Measurements from ENCODE around the gene MARCHF5. TPM values are rescaled to one million over a fixed set of nuclear protein-coding genes. Genes with fewer than 3 reads are reported as not detected.

MARCHF5 gene
- total and polyA plus RNA-seq, 2 of the 8 experiments (the other 6 are each of a cell fraction or from before 2014, with no cell fraction given), result 8.7 to 26.8 TPM

GRCh38 chr10:92356041-92356440, 65.1 kb downstream of the MARCHF5 start:
- H3K4me1 ChIP-seq (replicated peaks in 1 of 4; ENCODE audit: control insufficient read depth in 3 of 4, insufficient read depth in 4 of 4, low read length in 3 of 4), result peaks cover 4 to 11% (median 7%) of the 10 kb centered on the region in 4 experiments; a peak in 6 of 7 replicates
- no peak overlapping the region for H2BK15ac ChIP-seq (ENCODE audit: low read length)
- H3K4ac ChIP-seq (replicated peaks; ENCODE audit: insufficient read length, low read depth, low read length), result no peak overlapping the region
- no peak overlapping the region for H2BK20ac ChIP-seq (ENCODE audit: low read length)
- no peak overlapping the region for H3K9ac ChIP-seq (replicated peaks in 1 of 4; ENCODE audit: extremely low read depth in 1 of 4, low read depth in 3 of 4, low read length in 3 of 4)
- H3K4me3 ChIP-seq (ENCODE audit: extremely low read depth in 1 of 4, insufficient read depth in 2 of 4, low read depth in 3 of 4, low read length in 4 of 4), result no peak overlapping the region
- DNase-seq (ENCODE audit: low read depth in 1 of 2, low spot score in 2 of 2), result no peak
- no peak overlapping the region for H4K8ac ChIP-seq (ENCODE audit: extremely low read depth, insufficient read depth, low read length)
- no peak overlapping the region for H3K27ac ChIP-seq (ENCODE audit: low read depth, low read length)
- H2AK5ac ChIP-seq (ENCODE audit: low read depth, low read length), result no peak overlapping the region
- no peak overlapping the region for H3K4me2 ChIP-seq (ENCODE audit: insufficient read depth in 1 of 2, low read depth in 2 of 2, low read length in 2 of 2)
- WGBS, 2 experiments (ENCODE audit: extremely low coverage in 1 of 2, insufficient coverage in 1 of 2, insufficient read length in 1 of 2, insufficient replicate concordance in 2 of 2, low coverage in 1 of 2, low lambda C conversion rate in 2 of 2, missing lambda C conversion rate in 1 of 2), result 95% methylated on average over 7 of the region's 7 CpGs; no CpG with 5 or more reads in 1 of the 2 experiments
- H3K23me2 ChIP-seq (ENCODE audit: low read depth, low read length), result no peaks in the 10 kb centered on the region
- peaks cover 0 to 2% of the 10 kb centered on the region in 2 experiments for H4K20me1 ChIP-seq (replicated peaks in 1 of 2; ENCODE audit: control insufficient read depth in 1 of 2, insufficient read depth in 2 of 2, low read length in 2 of 2)
- no peak overlapping the region for H2BK12ac ChIP-seq (ENCODE audit: low read depth, low read length)
- peaks cover 0 to 8% (median 3%) of the 10 kb centered on the region in 4 experiments; a peak in 3 of 8 replicates for H3K36me3 ChIP-seq (ENCODE audit: control insufficient read depth in 2 of 4, insufficient read depth in 4 of 4, low read length in 3 of 4)
- TF ChIP-seq TEAD4 (IDR thresholded peaks at IDR 0.05; ENCODE audit: low read depth, low read length) (peak; percentile 30; the same call in 1 of the 2 replicates), HDAC2 (IDR thresholded peaks at IDR 0.05; ENCODE audit: borderline replicate concordance in 1 of 2, low read depth in 2 of 2, low read length in 2 of 2) (no peak), ASH2L (IDR thresholded peaks at IDR 0.05; ENCODE audit: low read length) (no peak), EP300 (IDR thresholded peaks at IDR 0.05; ENCODE audit: borderline replicate concordance in 1 of 2, low read depth in 2 of 2, low read length in 2 of 2) (no peak)
- no peak overlapping the region for H4K5ac ChIP-seq (ENCODE audit: insufficient read length, low read depth, low read length)
- no peak overlapping the region for H2AFZ ChIP-seq (ENCODE audit: low read length)
- no peaks in the 10 kb centered on the region for H3K79me2 ChIP-seq (ENCODE audit: control insufficient read depth in 1 of 2, insufficient read depth in 2 of 2, low read length in 2 of 2)
- H4K91ac ChIP-seq (replicated peaks; ENCODE audit: insufficient read length, low read length), result no peak overlapping the region
- H3K14ac ChIP-seq (ENCODE audit: insufficient read length), result no peak overlapping the region
- CTCF ChIA-PET (ENCODE audit: partially characterized antibody), result interaction anchor here (1.6 kb wide), 1 partner anchor 11 kb away, joined by 4 read pairs; no protein-coding TSS in a partner anchor
- H3K23ac ChIP-seq (ENCODE audit: insufficient read length), result no peak overlapping the region
- POLR2A ChIA-PET (ENCODE audit: partially characterized antibody), result interaction anchor here (0.6 to 1.3 kb wide), 3 partner anchors 9 to 465 kb away, joined by 3 read pairs; no protein-coding TSS in a partner anchor
- no peaks in the 10 kb centered on the region for H3K9me3 ChIP-seq (ENCODE audit: insufficient read depth in 2 of 2, low read depth in 1 of 2, low read length in 1 of 2)
- no peak overlapping the region for H3K18ac ChIP-seq (ENCODE audit: extremely low read depth, low read length)
- H3K56ac ChIP-seq (replicated peaks; ENCODE audit: insufficient read length, low read depth, low read length), result no peak overlapping the region
- H3K79me1 ChIP-seq (ENCODE audit: low read depth, low read length), result no peaks in the 10 kb centered on the region
- no peak overlapping the region for H2BK120ac ChIP-seq (replicated peaks; ENCODE audit: low read depth, low read length)
- peak; percentile 7 for FAIRE-seq
- no peaks in the 10 kb centered on the region for H3K27me3 ChIP-seq (replicated peaks in 1 of 4; ENCODE audit: control insufficient read depth in 3 of 4, extremely low read depth in 1 of 4, insufficient read depth in 3 of 4, low read length in 3 of 4)
- no peak overlapping the region for H2BK5ac ChIP-seq (ENCODE audit: low read depth, low read length)

All from H1 (cell line).